Stimulated activated CD4-positive, alpha-beta T cell treated with anti-CD3 and anti-CD28 coated beads, TNF-alpha, amount 100 ng/mL, for 4 hours (primary cell): ENCODE results near the gene TRMT1.

ENCODE experiments used
- DNase-seq, 3 experiments: peaks; one replicate each; pipeline ENCODE4 v3.0.0-alpha.2; 2020; ENCODE audit warnings: low read depth in 3 of 3

Gene TRMT1

GRCh38 chr19:13122980-13123957 lies 6.7 kb upstream of the TRMT1 start:
- no peak for DNase-seq

GRCh38 chr19:13122275-13122878 lies 5.8 kb upstream of the TRMT1 start:
- DNase-seq = no peak

- no peak for DNase-seq
Observed at GRCh38 chr19:13121551-13122274, 5.2 kb upstream of the TRMT1 start.

GRCh38 chr19:13120817-13121216 lies 4.3 kb upstream of the TRMT1 start:
- DNase-seq = no peak

GRCh38 chr19:13120031-13120430 lies 3.5 kb upstream of the TRMT1 start:
- no peak for DNase-seq

- no peak for DNase-seq
Observed at GRCh38 chr19:13119627-13120026, 3.1 kb upstream of the TRMT1 start.

- peak in 1 of 3 experiments; percentile 46 for DNase-seq
Observed at GRCh38 chr19:13118424-13119193, 2.1 kb upstream of the TRMT1 start.

- DNase-seq = peak; percentile 78 to 85 (median 83)
Observed at GRCh38 chr19:13117772-13118423, 1.4 kb upstream of the TRMT1 start, which contains the start of gene NACC1. Gene NACC1, plus strand, starts transcription at chr19:13118264. Its CDS starts 16,944 bp downstream, at chr19:13135208.

- DNase-seq = no peak
Observed at GRCh38 chr19:13117176-13117771, 734 bp upstream of the TRMT1 start.

- DNase-seq = no peak
Observed at GRCh38 chr19:13115936-13116281, 631 bp downstream of the TRMT1 start.

- no peak for DNase-seq
Observed at GRCh38 chr19:13112555-13112954, 4.0 kb downstream of the TRMT1 start.

- DNase-seq = no peak
Observed at GRCh38 chr19:13110099-13110610, 6.4 kb downstream of the TRMT1 start.

GRCh38 chr19:13109361-13110098 lies 7.0 kb downstream of the TRMT1 start:
- no peak for DNase-seq

- no peak for DNase-seq
Observed at GRCh38 chr19:13104848-13105711, 11.5 kb downstream of the TRMT1 start.

- peak in 1 of 3 experiments; percentile 45 for DNase-seq
Observed at GRCh38 chr19:13104360-13104847, 12.1 kb downstream of the TRMT1 start.

- no peak for DNase-seq
Observed at GRCh38 chr19:13103581-13104359, 12.8 kb downstream of the TRMT1 start.

GRCh38 chr19:13102666-13103580 lies 13.6 kb downstream of the TRMT1 start, which contains the start of gene LYL1:
Gene LYL1, minus strand, starts transcription at chr19:13102858. Its CDS starts 1,687 bp downstream, at chr19:13101171.
- DNase-seq = no peak
